ENCODE data around the gene CUX1.
A peak's percentile ranks its signal among the peaks of the same experiment; 100 is the strongest.
"Not testable (repeated sequence)": the region's sequence is repeated elsewhere in the genome, so short reads cannot be mapped to it uniquely, and the experiment has no call there.

The CUX1 gene

DNA sequence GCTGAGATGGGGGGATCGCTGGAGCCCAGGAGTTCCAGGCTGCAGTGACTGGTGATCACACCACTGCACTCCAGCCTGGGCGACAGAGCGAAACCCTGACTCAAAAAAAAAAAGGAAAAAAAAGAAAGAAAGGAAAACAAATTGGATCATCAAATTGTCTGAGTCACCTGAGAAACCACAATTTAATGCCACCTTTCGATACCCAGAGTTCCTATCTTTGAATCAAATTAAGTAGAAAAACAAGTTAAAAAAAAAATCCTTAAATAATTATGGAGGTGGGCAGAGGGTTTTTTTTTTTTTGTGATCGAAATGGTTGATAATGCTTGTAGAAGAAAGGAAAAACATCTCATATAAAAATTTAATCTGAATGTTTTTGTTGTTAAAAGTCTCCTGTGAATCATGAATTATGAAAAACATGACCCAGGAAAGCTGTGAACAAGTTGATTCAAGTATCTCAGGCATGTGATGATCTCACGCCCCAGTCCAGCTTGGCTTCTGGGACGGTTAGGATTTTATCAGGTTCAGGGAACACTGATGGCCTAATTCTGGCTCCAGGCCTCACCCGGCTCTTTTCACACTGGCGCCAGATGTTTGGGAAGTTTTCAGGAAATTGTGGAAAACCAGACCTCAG lies 25.3 kb upstream of the CUX1 start:
- TF ChIP-seq, protein P1, sequence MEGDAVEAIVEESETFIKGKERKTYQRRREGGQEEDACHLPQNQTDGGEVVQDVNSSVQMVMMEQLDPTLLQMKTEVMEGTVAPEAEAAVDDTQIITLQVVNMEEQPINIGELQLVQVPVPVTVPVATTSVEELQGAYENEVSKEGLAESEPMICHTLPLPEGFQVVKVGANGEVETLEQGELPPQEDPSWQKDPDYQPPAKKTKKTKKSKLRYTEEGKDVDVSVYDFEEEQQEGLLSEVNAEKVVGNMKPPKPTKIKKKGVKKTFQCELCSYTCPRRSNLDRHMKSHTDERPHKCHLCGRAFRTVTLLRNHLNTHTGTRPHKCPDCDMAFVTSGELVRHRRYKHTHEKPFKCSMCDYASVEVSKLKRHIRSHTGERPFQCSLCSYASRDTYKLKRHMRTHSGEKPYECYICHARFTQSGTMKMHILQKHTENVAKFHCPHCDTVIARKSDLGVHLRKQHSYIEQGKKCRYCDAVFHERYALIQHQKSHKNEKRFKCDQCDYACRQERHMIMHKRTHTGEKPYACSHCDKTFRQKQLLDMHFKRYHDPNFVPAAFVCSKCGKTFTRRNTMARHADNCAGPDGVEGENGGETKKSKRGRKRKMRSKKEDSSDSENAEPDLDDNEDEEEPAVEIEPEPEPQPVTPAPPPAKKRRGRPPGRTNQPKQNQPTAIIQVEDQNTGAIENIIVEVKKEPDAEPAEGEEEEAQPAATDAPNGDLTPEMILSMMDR (IDR thresholded peaks at IDR 0.05; ENCODE audit: insufficient read depth, low read length, missing control alignments), result no peak
- H3K4me3 ChIP-seq (ENCODE audit: low read depth, low read length), result no peak overlapping the region
- ChIA-PET CTCF (no interaction called here), POLR2A (no interaction called here)
- peak; percentile 24 for DNase-seq (ENCODE audit: low read depth, low spot score)

DNA sequence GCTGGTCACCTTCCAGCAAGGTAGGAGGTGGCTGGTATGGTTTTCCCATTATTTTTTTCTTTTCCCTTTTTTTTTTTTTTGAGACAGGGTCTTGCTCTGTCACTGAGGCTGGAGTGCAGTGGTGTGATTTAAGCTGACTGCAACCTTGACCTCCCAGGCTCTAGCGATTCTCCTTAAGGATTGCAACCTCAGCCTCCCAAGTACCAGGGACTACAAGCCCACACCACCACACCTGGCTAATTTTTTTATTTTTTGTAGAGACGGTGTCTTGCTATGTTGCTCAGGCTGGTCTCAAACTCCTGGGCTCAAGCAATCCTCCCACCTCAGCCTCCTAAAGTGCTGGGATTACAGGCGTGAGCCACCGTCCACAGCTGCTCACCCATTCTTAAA lies 24.7 kb upstream of the CUX1 start:
- DNase-seq (ENCODE audit: low read depth, low spot score); CTCF ChIA-PET; POLR2A ChIA-PET; H3K4me3 ChIP-seq (ENCODE audit: low read depth, low read length): not testable (repeated sequence)

DNA sequence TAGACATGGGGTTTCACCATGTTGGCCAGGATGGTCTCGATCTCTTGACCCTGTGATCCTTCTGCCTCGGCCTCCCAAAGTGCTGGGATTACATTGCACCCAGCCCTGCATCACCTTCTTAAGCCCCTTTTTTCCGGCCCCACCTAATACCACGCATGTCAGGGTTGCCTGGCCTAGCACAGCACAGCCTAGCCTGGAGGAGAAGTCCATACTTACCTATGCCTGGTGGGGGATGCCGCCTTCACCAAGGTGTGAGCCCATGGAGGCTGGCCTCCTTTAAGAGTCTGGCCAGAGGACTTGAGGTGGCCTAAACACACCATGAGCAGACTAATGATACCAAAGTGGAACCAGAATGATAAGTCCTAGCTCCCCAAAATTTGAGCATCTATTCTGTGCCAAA lies 22.0 kb upstream of the CUX1 start:
- TF ChIP-seq, protein P1 (IDR thresholded peaks at IDR 0.05; ENCODE audit: insufficient read depth, low read length, missing control alignments), result no peak
- POLR2A ChIA-PET, result no interaction called here
- CTCF ChIA-PET, result no interaction called here
- DNase-seq (ENCODE audit: low read depth, low spot score), result no peak
- no peak overlapping the region for H3K4me3 ChIP-seq (ENCODE audit: low read depth, low read length)

DNA sequence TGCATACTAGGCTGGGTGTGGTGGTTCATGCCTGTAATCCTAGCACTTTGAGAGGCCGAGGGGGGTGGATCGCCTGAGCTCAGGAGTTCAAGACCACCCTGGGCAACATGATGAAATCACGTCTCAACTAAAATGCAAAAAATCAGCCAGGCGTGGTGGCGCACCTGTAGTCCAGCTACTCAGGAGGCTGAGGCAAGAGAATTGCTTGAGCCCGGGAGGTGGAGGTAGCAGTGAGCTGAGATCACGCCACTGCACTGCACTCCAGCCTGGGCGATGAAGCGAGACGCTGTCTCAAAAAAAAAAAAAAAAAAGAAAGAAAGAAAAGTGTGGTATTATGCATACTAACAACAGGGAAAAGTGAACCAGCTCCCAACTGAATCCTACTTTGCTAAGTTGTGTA lies 19.3 kb upstream of the CUX1 start:
- CTCF ChIA-PET; POLR2A ChIA-PET; H3K4me3 ChIP-seq (ENCODE audit: low read depth, low read length); DNase-seq (ENCODE audit: low read depth, low spot score): not testable (repeated sequence)

DNA sequence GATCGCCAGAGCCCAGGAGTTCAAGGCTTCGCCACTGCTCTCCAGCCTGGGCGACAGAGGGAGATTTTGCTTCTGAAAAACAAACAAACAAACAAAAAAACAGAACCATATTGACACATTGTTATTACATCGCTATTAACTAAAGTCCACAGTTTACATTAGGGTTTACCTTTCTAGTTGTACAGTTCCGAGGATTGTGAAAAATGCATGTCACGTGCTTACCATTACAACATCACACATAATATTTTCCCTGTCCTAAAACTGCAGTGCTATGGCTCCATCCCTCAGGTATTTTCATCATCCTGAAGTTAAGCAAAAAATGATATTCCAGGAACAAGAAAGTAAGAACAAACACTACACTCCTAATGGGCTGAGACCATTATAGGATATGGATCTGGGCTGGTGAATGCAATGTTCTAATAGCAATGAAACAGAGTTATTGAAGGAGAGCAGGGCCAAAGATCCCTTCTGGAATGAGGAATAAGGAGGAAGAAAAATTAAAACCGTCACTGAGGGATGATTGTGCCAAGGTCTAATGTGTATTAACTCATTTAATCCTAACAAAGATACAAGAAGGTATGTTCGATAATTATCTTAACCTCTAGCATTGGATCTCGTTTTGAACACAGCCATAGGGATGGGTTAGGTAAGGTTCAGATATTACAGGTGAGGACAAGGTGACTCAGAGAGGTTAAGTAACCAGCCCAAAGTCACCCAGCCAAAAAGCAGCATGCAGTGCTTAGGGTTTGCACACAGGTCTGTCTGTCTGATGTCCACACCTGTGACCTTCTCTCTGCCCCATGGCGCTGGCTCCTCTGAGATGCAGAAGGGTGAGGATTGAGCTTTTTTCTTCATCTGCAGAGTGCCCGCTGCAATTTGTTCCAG lies 14.0 kb upstream of the CUX1 start:
- no peak overlapping the region for H3K4me3 ChIP-seq (ENCODE audit: low read depth, low read length)
- no peak for DNase-seq (ENCODE audit: low read depth, low spot score)
- CTCF ChIA-PET, result no interaction called here

DNA sequence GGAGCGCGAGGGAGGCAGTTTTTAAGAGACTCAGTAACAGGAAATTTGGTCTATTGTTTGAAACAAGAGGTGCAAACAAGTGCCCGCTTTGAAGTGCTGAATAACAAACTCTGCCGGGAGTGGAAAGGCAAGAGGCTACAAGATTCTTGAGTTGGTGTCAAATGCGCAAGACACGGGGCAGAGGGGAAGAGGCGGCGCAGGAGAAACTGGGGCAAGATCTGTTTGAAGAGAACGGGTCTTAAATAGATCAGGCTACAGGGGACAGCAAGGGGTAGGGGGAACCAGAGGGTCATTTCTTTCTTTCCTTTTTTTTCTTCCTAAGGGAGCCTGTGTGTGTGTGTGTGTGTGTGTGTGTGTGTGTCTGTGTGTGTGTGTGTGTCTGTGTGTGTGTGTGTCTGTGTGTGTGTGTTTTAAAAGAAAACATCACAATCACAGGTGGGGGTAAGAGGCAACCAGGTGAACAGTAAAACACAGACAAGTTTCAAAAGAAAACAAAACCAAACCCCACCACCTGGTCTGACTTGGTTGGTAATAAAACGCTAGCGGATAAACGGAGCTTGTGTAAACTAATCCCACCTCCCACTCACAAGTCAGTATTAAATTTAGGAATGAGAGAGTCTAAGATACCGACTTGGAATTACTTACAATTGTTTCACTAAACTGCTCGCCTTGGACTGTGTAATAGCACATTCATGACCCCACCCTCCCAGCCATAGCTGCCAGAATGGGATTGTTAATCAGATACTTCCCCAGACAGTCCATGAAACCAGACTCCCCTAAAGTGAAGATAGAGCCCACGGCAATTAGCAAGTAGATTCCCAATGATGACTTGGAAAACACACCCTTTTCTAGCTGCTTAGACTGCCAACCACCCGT lies 13.1 kb upstream of the CUX1 start:
- ChIA-PET POLR2A (no interaction called here), CTCF (interaction anchor here (1.2 to 2.3 kb wide), 2 partner anchors 10 to 12 kb away, joined by 4 to 6 read pairs; no protein-coding TSS in a partner anchor)
- no peak overlapping the region for H3K4me3 ChIP-seq (ENCODE audit: low read depth, low read length)
- no peak for DNase-seq (ENCODE audit: low read depth, low spot score)
- TF ChIP-seq, protein P1 (IDR thresholded peaks at IDR 0.05; ENCODE audit: insufficient read depth, low read length, missing control alignments), result no peak

More for the DNA sequence above, 14.0 kb upstream of the CUX1 start:
- POLR2A ChIA-PET, result no interaction called here
- TF ChIP-seq, protein P1 (IDR thresholded peaks at IDR 0.05; ENCODE audit: insufficient read depth, low read length, missing control alignments), result no peak

DNA sequence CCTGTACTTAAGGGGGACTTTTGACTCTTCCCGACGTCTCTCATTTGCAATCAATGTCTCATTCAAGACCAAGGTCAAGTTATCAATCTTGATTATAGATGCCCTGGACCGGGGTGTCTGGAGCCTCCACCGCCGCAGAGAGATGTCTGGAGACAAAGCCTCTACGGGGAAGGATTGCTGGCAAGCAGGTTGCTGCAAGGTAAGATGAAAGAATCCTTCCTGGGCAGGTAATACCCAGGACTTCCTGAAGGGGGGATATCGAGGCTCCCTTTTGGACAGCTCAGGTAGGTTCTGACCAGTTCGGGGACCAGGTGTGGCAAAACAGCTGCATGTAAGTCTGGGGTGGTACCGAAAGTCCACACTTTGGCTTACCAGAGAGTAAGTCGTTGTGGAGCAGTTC lies 12.5 kb upstream of the CUX1 start:
- TF ChIP-seq, protein P1 (IDR thresholded peaks at IDR 0.05; ENCODE audit: insufficient read depth, low read length, missing control alignments), result no peak
- DNase-seq (ENCODE audit: low read depth, low spot score), result no peak
- CTCF ChIA-PET, result interaction anchor here (1.0 to 2.3 kb wide), 3 partner anchors 9 to 15 kb away, joined by 3 to 6 read pairs (median 4); no protein-coding TSS in a partner anchor
- H3K4me3 ChIP-seq (ENCODE audit: low read depth, low read length), result no peak overlapping the region
- POLR2A ChIA-PET, result no interaction called here
